Left cardiac atrium (tissue), 4 donors: ENCODE data around the gene TBC1D9B. TPM values are rescaled to one million over a fixed set of nuclear protein-coding genes. Genes with fewer than 3 reads are reported as not detected.
"Not testable (repeated sequence)": the region's sequence is repeated elsewhere in the genome, so short reads cannot be mapped to it uniquely, and the experiment has no call there.

Experiments
- ATAC-seq, 2 donors: fragments of 200-7000 bp; cut with Tn5 transposase; one replicate each; pipeline ENCODE4 v1.9.1; 2020; ENCODE audit warnings: mild to moderate bottlenecking in 2 of 2, moderate library complexity in 2 of 2
- DNase-seq: peaks from one replicate; pipeline ENCODE4 v3.0.0-alpha.2; 2020
- intact Hi-C, 2 donors: fragments of 100-400 bp; cut with DNase I; formaldehyde crosslinking; loops; one replicate each; pipeline versions ENCODE4 v1.14.1 to v1.15.1; 2022 to 2023
- total RNA-seq, 2 donors: library from RNA; stranded (reverse); fragmentation: NEBNext Ultra II Directional; extraction: Animal tissue kit (Norgen Biotek cat#: 25700); gene quantifications; one replicate each; pipeline ENCODE4 v1.2.1, GENCODE V29; 2021
- donor health status: DM: no; HTN: yes; CAD: no.
- donor health status: DM: no; HTN: yes; CAD: no; lungs with severe emphysema.
- donor health status: DM: yes; HTN: yes; CAD: no.
- donor health status: Dilated cardiomyopathy.

The TBC1D9B gene
- total RNA-seq, 2 donors from 2014 or later = 43.5 to 53.5 TPM

- DNase-seq (no peak), ATAC-seq (no peak)
- intact Hi-C loops = no loop called here
Observed at GRCh38 chr5:179860301-179860700, 47.4 kb downstream of the TBC1D9B start.

GRCh38 chr5:179858586-179859427 lies 48.9 kb downstream of the TBC1D9B start, which contains the start of gene MRNIP:
Gene MRNIP, minus strand, starts transcription at chr5:179858817. Its CDS starts 21 bp downstream, at chr5:179858796.
- intact Hi-C loops = loop anchor here in 1 of 2 donors (5.0 kb wide), 1 partner anchor 37 kb away; the partner anchor contains the start of gene SQSTM1
- DNase-seq (peak; percentile 99), ATAC-seq (peak; percentile 99)

GRCh38 chr5:179858241-179858585 lies 49.5 kb downstream of the TBC1D9B start:
- no peak for DNase-seq
- intact Hi-C loops = loop anchor here in 1 of 2 donors (5.0 kb wide), 1 partner anchor 36 kb away; the partner anchor contains the start of gene SQSTM1
- ATAC-seq = peak; percentile 47 to 51

- no peak for DNase-seq
- ATAC-seq = no peak
- intact Hi-C loops = no loop called here
Observed at GRCh38 chr5:179854356-179854755, 53.3 kb downstream of the TBC1D9B start.

GRCh38 chr5:179852993-179853547 lies 54.6 kb downstream of the TBC1D9B start:
- ATAC-seq (no peak), DNase-seq (no peak)
- intact Hi-C loops = no loop called here

- peak in 1 of 2 donors; percentile 4 for ATAC-seq
- no peak for DNase-seq
- intact Hi-C loops = no loop called here
Observed at GRCh38 chr5:179841621-179842020, 66.1 kb downstream of the TBC1D9B start.

- ATAC-seq (peak in 1 of 2 donors; percentile 3), DNase-seq (no peak)
- intact Hi-C loops = no loop called here
Observed at GRCh38 chr5:179840766-179841165, 66.9 kb downstream of the TBC1D9B start.

- DNase-seq (no peak), ATAC-seq (no peak)
- intact Hi-C loops = no loop called here
Observed at GRCh38 chr5:179840321-179840720, 67.4 kb downstream of the TBC1D9B start.

GRCh38 chr5:179839328-179840256 lies 68.1 kb downstream of the TBC1D9B start:
- intact Hi-C loops = no loop called here
- ATAC-seq (peak in 1 of 2 donors; percentile 19), DNase-seq (no peak)

GRCh38 chr5:179837076-179838011 lies 70.4 kb downstream of the TBC1D9B start:
- ATAC-seq = peak; percentile 2 to 19
- DNase-seq = no peak
- intact Hi-C loops = no loop called here

GRCh38 chr5:179836225-179837019 lies 71.3 kb downstream of the TBC1D9B start:
- DNase-seq = no peak
- ATAC-seq = peak; percentile 7 to 24
- intact Hi-C loops = no loop called here

GRCh38 chr5:179834871-179835270 lies 72.8 kb downstream of the TBC1D9B start:
- DNase-seq, ATAC-seq, intact Hi-C loops: not testable (repeated sequence)

- ATAC-seq = no peak
- intact Hi-C loops = no loop called here
Observed at GRCh38 chr5:179834120-179834519, 73.6 kb downstream of the TBC1D9B start.

GRCh38 chr5:179833709-179834070 lies 74.0 kb downstream of the TBC1D9B start:
- DNase-seq = no peak
- intact Hi-C loops = no loop called here
- ATAC-seq = no peak

More at GRCh38 chr5:179834120-179834519, 73.6 kb downstream of the TBC1D9B start:
- no peak for DNase-seq

- no peak for ATAC-seq
- DNase-seq = no peak
Observed at GRCh38 chr5:179833056-179833708, 74.5 kb downstream of the TBC1D9B start.

GRCh38 chr5:179832039-179832745 lies 75.5 kb downstream of the TBC1D9B start:
- intact Hi-C loops = no loop called here
- ATAC-seq = peak in 1 of 2 donors; percentile 1
- no peak for DNase-seq

More at GRCh38 chr5:179833056-179833708, 74.5 kb downstream of the TBC1D9B start:
- intact Hi-C loops = no loop called here
